Activated CD8-positive, alpha-beta memory T cell treated with anti-CD3 and anti-CD28 coated beads for 48 hours (primary cell): Measurements from ENCODE around the gene MRGPRD.

Experiments used
- DNase-seq, 3 experiments: peaks; one replicate each; pipeline ENCODE4 v3.0.0-alpha.2; 2020; ENCODE audit warnings: low read depth in 2 of 3, low spot score in 2 of 3

Gene MRGPRD

DNA sequence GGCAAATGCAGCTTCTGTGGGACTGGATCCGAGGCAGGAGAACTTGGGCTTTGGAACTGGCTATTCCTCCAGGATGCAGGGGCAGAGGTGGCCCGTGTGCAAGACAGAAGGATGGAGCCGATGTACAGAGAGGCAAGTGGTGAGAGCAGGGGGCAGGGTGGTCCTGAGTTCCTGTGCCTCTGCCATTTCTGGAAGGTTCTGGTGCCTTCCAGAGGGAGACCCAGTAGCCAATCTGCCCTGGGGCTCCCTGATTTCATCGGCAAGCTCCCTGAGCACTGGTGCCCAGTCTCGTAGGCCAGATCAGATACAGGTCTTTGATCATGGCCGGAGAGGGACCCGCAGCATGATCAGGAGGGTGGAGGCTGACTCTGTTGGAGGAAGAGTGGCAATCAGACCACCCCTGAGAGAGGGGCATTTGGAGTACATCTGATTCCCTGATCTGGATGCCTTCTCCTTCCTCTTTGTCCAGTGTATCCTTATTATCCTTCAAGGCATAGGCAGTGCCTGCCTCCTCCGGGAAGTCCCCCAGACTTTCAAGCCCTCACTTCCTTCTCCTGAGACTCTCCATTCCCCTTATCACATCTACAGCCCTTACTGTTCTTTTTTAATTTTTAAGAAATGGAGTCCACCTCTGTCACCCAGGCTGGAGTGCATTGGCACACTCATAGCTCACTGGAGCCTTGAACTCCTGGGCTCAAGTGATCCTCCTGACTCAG lies 9.7 kb downstream of the MRGPRD start:
- DNase-seq: no peak

DNA sequence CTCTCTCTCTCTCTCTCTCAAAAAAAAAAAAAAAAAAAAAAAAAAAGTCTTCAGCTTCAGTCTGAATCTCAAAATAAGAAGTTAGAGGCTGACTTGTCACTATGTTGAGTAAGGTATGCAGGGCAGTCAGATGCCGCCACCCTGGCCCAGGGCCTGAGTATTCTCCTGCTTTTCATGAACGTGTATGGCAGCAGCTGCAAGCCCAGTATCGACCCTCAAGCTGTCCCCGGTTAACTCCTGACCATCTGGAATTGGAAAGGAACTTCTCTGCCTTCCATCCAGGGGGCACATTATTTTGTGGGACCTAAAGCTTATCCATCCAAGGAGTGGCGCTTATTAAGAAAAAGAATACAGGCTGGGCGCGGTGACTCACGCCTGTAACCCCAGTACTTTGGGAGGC lies 11.4 kb downstream of the MRGPRD start:
- no peak for DNase-seq

DNA sequence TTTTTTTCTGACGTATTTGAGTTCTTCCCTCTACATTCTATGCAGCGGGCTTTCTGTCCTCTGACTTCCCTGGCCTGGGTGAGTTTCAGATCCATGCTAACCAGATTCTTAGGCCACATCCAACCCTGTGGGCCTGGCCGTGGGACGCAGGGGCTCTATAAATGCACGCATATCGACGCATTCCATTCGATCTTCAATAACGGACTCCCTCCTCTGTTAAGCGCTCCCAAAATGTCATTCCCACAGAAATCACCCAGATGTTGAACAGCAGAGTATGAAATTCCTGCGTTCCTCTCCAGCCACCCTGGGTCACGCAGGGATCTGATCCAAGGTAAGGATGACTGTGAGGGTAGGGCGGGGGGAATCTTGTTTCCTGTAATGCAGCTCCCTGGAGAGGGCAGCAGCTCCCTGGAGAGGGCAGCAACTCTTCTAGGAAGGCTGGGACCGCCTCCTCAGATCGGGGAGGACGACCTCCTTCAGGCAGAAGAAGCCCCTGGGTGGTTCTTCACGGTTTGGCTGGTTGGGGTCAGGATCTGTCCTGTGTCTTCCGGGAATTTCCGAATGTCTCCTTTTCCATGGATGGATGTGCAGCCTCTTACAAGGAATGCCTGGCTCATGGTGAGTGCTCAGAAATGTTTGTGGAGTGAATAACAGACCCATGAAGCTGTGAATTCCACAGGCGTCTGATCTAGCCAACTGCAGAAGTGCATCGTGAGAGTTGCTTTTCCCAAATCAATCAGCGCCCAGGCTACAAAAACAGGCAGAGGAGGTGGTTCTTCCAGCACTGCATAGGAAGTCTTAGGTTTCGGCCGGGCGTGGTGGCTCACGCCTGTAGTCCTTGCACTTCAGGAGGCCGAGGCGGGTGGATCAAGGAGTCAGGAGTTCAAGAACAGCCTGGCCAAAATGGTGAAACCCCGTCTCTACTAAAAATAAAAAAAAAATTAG lies 12.2 kb downstream of the MRGPRD start:
- DNase-seq: no peak

DNA sequence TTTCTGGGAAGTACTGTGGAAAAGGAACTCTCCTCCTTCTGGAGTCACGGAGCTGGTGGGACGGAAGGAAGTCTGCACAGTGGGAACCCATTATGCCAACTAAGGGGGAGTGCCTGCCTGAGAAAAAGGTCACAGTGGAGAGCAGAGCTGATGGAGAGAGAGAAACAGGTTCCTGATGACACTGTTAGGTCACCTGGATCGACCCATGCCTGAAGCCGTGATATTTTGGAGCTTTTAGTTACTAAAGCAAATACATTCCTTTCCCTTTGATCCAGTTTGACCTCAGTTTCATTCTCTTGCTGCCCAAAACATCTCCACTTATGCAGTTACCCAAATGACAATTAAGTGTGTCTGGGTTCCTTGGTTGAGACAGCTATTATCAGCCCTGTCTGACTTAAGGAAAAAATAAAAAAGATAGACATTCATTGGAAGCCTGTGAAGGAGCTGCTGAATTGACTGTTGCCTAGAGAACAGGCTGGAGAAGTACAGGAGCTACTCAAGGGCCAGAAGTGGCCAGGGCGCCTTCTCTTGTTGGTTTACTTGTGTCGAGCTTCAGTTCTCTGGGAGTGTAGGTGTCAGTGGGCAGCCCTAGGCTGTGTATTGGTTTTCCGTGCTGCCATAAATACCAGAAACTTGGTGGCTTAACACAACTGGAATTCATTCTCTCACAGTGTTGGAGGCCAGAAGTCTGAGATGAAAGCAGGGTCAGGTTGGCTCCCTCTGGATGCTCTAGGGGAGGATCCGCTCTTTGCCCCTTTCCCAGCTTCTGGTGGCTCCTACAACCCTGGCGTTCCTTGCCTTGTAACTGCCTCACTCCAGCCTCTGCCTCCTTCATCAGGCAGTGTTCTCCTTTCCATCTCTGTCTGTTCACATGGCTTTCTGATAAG lies 13.6 kb downstream of the MRGPRD start:
- DNase-seq: no peak

DNA sequence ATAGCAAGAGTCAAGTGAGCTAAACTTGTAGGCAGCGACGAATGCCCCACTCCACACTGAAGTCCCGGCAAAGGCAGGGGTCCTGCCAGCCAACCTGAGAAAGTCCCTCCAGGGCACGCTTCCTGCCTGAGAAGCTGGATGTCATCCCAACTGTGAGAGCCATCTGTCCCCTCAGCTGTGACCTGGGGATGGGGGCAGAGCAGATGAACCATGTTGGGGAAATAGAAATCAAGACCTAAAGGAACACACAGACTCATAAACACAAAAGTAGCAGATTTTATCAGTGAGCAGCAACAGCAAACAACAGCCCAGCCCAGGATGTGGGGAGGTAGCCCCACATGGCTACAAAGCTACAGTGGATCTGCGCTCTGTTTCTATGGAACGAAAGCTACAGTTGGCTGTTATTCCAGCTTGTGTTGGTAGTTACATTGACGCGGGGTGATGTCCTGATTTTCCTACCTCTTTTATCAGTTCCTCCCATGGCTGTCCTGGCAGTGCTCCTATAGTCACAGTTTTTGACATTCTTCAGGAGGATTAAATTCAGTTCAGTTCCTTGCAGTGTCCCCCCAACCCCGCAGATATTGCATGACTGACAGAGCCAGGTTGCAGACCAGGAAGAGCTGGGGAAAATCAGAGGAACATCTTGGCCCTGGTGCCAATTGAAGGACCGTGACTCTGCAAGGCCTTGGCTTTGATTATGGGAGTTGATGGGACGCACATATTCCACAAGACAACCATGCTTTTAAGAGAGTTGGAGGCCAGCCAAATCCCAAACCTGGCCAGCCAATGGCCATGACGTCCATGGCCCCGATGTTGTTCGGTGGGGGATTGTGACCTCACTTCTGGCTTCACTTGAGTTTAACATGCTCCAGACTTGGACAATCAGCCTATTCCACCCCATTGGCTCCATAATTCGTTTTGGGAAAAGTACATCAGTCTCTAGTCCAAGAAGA lies 14.6 kb downstream of the MRGPRD start:
- no peak for DNase-seq

DNA sequence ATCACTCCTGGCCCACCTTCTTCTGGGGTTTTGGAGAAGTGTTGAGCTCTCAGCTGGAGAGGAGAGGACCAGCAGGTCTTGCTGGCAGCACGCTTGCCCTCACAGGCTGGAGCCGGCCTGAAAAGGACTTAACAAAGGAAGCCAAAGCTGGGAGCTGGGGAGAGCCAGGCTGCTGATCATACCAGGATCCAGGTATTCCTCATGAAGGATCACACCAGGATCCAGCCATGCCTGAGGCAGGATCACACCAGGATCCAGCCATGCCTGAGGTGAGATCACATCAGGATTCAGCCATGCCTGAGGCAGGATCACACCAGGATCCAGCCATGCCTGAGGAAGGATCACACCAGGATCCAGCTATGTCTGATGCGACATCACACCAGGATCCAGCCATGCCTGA lies 17.0 kb downstream of the MRGPRD start:
- no peak for DNase-seq

DNA sequence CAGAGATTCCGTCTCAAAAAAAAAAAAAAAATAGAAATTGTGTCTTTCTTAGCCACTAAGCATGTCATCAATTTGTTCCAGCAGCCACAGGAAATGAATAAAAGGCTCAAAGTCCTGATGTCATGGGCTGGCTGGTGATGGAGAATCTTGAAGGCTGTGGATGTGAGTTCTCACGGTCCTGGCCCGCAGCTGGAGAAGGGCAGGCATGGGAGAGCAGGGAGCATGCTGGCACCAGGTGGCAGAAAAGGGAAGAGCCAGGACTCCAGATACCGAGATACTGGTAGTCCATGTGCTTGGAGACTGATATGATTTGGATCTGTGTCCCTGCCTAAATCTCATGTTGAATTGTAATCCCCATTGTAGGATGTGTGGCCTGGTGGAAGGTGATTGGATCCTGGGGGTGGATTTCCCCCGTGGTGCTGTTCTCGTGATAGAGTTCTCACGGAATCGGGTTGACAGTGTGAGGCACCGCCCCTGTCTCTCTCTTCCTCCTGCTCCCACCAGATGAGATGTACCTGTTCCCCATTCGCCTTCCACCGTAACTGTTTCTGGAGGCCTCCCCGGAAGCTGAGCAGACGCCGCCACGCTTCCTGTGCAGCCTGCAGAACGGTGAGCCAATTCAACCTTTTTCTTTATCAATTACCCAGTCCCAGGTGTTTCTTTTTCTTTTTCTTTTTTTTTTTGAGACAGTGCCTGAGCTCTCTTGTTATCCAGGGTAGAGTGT lies 18.1 kb downstream of the MRGPRD start:
- no peak for DNase-seq

DNA sequence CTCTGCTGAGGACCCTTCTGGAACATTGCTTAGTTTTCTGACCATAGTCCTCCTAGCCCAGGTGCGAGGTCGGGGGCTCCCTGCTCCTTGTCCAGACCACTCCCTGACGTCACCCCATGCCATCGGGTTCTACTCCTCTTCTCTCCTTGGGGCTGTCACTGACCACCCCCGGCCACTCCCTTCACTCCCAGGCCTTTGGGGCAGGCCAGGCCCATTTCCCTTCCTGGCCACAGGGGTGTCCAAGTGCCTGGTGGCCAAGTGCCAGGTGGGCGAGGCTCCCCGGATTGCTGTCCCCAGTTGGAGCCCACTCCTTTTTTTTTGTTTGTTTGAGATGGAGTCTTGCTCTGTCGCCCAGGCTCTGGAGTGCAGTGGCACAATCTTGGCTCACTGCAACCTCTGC lies 19.5 kb downstream of the MRGPRD start:
- DNase-seq: no peak

DNA sequence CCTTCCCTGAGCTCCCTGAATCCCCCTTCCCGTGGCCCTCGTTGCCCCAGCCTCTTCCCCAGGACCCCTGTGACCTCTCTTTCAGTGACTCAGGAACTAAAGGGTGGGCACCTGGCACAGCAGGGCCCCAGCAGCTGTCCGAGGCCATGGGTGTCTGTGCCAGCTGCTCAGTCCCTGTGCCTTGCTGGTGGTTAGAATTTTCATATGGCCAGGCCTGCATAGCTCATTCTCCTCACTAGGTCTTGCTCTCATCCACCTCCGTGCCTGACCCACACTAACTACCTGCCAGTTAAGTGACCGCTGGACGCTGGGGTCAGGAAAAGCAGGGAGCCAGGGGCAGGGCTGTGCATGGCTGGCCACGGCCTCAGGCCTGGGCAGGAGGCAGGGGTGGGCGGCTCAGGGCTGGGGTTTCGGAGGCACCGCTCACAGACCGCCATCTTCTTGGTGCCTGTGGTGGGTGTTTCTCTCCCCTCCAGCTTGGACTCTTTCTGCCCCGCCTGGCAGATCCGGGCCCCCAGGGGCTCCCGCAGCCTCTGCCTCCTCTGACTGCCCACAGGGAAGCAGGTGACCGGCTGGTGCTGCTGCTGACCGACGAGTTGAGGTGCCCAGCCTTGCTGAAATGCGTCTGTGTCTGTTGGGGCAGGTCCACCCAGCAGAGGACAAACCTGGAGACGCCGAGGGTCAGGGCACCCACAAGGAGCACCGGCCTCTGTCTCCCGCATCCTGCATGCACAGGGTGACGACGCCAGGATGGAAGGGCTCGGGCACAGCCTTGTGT lies 20.3 kb downstream of the MRGPRD start:
- no peak for DNase-seq

DNA sequence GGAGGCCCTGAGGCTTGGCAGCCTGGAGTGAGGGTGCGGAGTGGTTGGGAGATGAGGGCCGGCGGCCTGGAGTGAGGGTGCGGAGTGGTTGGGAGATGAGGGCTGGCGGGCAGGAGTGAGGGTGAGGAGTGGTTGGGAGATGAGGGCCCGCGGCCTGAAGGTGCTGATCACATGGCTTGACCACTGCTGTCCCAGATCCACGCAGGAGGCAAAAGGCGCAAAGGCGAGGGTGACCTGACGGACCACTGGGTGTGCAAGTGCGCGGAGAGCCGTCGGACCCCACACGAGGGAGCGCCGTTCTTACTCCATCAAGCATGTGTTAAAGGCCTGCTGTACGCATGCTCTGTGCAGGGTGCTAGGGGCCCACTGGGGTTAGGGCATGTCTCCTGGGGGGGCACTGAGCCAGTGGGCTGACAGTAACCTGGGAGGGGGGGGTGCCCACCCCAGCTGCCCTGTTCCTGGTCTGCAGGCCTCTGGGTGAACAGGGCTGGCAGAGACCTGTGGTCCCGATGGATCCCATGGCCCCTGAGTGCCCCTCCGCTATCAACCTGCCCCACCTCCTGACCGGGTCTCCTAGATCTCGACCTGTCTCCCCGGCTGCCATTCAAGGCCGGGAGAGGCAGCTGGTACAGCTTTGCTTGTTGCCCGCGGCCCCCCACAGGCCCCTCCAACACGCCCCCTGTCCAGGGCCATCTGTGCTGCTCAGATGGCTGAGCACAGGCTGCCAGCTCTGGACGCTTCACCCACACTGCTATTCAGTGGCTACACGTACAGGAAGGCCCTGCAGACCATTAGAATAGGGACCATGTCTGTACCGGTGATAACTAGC lies 21.1 kb downstream of the MRGPRD start:
- no peak for DNase-seq

DNA sequence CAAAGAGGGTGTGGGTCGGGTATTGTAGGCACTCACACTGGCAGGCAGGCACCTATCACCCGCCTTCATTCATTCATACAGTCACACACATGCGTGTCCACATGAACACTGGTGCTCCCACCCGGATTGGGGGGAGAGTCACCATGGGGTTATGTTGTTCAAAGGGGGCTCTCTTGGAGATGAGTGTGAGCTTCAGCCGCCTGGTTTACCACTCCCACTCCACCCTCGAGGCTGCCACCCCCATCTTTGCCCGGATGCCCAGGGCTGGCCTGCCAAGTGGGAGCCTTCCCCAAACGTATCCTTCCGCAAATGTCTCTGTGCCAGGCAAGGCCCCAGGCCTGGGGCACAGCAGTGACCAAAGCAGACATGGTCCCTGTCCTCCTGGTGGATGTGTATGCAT lies 22.6 kb downstream of the MRGPRD start:
- no peak for DNase-seq

DNA sequence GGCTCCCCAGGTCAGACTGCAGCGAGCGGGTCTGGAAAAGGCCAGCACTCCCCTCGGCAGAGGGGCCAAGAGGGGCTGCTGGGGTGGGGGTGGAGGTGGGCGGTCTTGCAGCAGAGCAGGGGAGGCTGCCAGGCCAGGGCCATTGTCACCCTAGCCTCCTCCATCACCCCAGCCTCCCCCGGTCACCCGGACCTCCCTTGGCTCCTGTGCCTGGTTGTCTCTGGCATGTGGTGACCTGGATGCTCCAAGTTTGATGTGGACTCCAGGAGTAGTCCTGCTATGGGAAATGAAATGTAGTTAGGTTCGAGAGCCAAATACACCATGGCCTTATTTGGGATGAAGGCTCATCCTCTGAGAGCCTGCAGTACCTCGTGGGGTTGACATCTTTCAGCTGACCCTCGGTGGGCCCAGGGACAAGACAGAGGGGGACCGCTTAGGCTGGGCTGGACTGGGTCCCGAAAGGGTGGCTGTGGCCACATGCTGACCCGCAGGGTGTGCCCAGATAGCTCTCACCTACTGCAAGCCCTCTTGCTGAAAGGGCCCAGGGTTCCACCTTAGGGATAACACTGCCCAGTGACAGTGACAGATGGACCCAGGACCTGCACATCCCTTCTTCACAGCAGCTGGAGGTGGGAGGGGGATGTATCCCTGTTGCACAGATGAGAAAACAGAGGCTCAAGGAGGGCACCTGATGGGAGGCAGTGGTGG lies 24.1 kb downstream of the MRGPRD start:
- no peak for DNase-seq

DNA sequence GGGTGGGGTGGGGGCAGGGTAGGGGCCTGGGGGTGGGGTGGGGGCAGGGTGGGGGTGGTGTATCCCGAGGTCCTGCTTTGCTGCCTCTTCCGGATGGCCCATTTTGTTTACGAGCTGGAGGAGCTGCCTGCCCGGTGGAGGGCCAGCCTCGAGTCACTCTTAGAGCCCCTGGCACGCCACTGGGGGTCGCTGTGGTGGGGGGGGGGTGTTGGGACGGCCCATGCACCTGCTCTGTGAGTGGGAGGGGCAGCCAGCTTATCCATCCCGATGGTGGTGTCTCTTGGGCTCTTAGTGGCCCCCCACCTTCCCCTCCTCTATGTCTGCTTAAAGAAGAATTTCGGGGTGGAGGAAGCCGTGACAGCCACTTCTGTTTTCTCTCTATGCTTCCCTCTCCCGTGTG lies 24.6 kb downstream of the MRGPRD start:
- no peak for DNase-seq

DNA sequence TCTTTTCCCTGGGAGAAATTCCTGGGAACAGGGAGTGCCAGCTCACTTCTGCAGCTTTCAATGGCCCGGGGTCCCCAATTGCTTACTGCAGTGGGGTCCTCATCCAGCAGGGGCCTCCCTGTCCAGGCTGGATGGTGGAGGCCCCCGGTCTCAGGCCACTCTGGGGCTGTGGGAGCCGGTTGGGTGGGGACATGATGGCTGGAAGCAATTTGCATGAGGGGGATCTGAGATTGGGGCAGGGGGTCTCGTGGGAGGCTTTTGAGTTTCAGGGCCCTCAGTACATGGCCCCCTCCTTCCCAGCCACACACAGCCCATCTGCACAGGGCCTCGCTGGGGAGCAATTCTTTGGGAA lies 25.2 kb downstream of the MRGPRD start:
- DNase-seq: no peak

DNA sequence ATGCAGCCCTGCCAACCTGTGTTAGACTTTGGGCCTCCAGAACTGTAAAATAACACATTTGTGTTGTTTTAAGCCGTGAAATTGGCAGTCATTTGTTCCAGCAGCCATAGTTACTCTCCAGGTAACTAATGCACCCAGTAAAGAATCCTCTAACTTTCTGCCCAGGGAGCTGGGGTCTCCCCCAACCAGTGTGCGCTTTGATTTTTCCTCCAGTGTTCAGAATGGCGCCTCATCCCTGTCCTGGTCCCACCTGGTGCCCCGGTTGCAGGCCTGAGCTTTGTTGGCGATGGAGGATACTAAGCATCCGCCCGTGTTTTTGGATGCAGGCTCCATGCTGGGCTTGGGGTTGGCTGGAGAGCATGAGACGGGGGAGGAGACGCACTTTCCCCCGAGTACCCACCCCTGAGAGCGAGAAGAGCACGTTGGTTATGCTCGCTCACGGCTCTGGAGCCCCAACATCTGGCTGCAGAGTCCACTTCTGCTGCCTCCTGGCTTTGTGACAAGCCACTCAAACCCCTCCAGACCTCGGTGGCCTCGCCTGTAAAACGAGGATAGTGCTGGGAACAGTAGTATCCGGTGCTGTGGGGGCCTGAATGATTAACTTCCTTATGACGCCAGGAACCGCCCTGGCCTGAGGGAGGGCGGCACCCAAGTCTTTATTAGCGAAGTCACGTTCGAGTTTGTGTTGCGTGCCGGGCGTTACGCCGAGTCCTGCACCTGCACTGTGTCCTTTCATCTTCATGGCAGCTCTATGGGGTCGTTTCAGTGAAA lies 25.8 kb downstream of the MRGPRD start:
- DNase-seq: no peak

DNA sequence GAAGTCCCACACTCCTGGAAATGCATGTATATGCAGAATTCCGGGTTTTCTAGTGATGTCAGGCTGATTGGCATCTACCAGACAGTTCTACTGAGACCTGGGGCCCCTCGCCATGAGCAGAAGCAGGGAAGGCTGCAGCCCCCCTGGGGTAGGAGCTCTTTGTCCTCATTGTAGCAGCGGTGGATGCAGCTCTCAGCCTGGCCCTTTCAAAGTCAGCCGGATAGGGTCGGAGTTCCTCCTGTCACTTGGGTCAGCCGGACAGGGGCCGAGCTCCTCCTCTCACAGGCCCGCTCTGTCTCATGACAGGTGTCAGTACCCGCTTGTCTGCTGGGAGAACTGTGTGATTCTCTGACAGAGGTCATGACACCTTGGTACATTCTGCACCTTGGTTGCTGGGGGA lies 30.0 kb downstream of the MRGPRD start:
- DNase-seq: no peak

DNA sequence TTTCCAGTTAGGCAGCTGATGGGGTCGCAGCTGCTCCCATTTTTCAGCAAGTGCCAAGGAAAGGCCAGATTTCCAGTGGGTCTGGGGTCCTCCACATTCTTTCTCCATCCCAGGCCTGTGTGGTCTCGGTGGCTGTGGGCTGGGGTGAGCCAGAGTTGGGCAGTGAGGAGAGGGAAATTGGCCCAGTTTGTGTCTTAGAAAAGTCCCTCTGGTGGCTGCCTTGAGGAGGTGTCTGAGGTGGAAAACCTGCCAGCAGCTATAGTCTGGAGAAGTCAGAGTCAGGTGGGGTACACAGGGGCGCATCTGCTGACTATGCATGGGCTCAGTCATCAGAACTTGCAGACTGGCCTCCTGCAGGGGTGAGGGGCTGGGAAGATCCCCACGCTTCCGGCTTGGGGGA lies 30.5 kb downstream of the MRGPRD start:
- DNase-seq: no peak
